ENCODE data around the gene ZBTB47. TPM values are rescaled to one million over a fixed set of nuclear protein-coding genes. Genes with fewer than 3 reads are reported as not detected.

The ZBTB47 gene
- total and polyA plus RNA-seq, 10 donors = 2.1 to 22.2 (median 14.4) TPM

GRCh38 chr3:42674146-42674545, 20.6 kb downstream of the ZBTB47 start:
- Histone ChIP-seq H3K4me3 (no peak overlapping the region), H3K9me3 (peaks cover 0 to 31% (median 26%) of the 10 kb centered on the region in 8 donors), H3K27ac (no peak overlapping the region), H3K36me3 (no peaks in the 10 kb centered on the region), H3K27me3 (replicated peaks in 1 of 7) (no peaks in the 10 kb centered on the region), H3K4me1 (no peaks in the 10 kb centered on the region)
- intact Hi-C loops (cut with DNase I; ENCODE audit: low total_unique reads) = no loop called here
- DNase-seq = no peak
- 58 to 77% (median 69%) methylated on average over 3 of the region's 3 CpGs for WGBS, 5 donors
- TF ChIP-seq POLR2AphosphoS5 (IDR thresholded peaks at IDR 0.05) = no peak
- TF ChIP-seq, protein P1, sequence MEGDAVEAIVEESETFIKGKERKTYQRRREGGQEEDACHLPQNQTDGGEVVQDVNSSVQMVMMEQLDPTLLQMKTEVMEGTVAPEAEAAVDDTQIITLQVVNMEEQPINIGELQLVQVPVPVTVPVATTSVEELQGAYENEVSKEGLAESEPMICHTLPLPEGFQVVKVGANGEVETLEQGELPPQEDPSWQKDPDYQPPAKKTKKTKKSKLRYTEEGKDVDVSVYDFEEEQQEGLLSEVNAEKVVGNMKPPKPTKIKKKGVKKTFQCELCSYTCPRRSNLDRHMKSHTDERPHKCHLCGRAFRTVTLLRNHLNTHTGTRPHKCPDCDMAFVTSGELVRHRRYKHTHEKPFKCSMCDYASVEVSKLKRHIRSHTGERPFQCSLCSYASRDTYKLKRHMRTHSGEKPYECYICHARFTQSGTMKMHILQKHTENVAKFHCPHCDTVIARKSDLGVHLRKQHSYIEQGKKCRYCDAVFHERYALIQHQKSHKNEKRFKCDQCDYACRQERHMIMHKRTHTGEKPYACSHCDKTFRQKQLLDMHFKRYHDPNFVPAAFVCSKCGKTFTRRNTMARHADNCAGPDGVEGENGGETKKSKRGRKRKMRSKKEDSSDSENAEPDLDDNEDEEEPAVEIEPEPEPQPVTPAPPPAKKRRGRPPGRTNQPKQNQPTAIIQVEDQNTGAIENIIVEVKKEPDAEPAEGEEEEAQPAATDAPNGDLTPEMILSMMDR (IDR thresholded peaks at IDR 0.05 in 8 of 11, conservative IDR thresholded peaks at IDR 0.05 in 3 of 11) = no peak
- no peak for TF ChIP-seq POLR2A (IDR thresholded peaks at IDR 0.05)

DNA sequence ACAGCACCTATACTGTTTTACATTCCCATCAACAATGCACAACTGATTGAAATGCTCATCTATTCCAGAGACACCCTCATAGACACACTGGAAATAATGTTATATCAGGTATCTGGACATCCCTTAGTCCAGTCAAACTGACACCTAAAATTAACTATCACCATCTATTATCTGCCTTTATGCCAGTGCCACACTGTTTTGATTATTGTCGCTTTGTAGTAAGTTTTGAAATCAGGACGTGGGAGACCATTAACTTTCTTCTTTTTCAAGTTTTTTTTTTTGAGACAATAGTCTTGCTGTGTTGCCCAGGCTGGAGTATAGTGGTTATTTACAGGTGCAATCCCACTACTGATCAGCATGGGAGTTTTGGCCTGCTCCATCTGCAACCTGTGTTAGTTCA, 22.4 kb downstream of the ZBTB47 start:
- intact Hi-C loops (cut with DNase I; ENCODE audit: low total_unique reads) = no loop called here
- no peak for TF ChIP-seq POLR2AphosphoS5 (IDR thresholded peaks at IDR 0.05)
- TF ChIP-seq POLR2A (IDR thresholded peaks at IDR 0.05) = no peak
- TF ChIP-seq, protein P1 (IDR thresholded peaks at IDR 0.05 in 8 of 11, conservative IDR thresholded peaks at IDR 0.05 in 3 of 11) = no peak

DNA sequence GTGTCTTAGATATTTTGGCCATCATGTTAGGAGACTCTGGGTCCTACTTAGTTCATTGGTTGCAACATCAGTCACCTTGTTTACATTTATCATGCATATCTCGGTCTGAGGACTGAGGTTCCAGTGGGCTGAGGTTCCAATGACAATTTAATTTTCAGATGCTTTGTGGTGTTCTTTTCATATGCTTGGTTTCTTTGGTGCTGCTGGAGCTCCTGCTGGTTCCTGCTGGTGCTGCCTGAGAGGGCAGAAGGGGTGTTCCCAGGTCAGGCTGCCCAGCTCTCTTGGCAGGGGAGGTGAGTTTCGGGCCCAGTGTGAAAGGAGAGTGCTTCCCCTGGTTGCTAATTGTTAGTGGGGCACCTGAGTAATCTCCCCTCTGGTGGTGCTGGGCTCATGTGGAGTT, 24.9 kb downstream of the ZBTB47 start:
- Histone ChIP-seq H3K4me3 (no peak overlapping the region), H3K36me3 (no peaks in the 10 kb centered on the region), H3K9me3 (peaks cover 0 to 31% (median 26%) of the 10 kb centered on the region in 8 donors), H3K27me3 (replicated peaks in 1 of 7) (peaks cover 0 to 11% (median 0%) of the 10 kb centered on the region in 7 donors), H3K27ac (no peak overlapping the region), H3K4me1 (no peaks in the 10 kb centered on the region)
- 78 to 91% (median 83%) methylated on average over 2 of the region's 2 CpGs for WGBS, 5 donors
- DNase-seq = peak; percentile 47
- no peak for TF ChIP-seq POLR2AphosphoS5 (IDR thresholded peaks at IDR 0.05)
- TF ChIP-seq, protein P1 (IDR thresholded peaks at IDR 0.05 in 8 of 11, conservative IDR thresholded peaks at IDR 0.05 in 3 of 11) = no peak
- TF ChIP-seq POLR2A (IDR thresholded peaks at IDR 0.05) = no peak
- intact Hi-C loops (cut with DNase I; ENCODE audit: low total_unique reads) = no loop called here

More for the DNA sequence above, 22.4 kb downstream of the ZBTB47 start:
- no peak overlapping the region for H3K4me3 ChIP-seq
- no peak for DNase-seq
- H3K9me3 ChIP-seq = peaks cover 0 to 31% (median 26%) of the 10 kb centered on the region in 8 donors
- no peaks in the 10 kb centered on the region for H3K27me3 ChIP-seq (replicated peaks in 1 of 7)
- 83 to 89% (median 88%) methylated on average over 2 of the region's 2 CpGs for WGBS, 5 donors
- no peak overlapping the region for H3K27ac ChIP-seq
- no peaks in the 10 kb centered on the region for H3K36me3 ChIP-seq
- no peaks in the 10 kb centered on the region for H3K4me1 ChIP-seq

GRCh38 chr3:42680271-42680670, 26.8 kb downstream of the ZBTB47 start:
- TF ChIP-seq, protein P1 (IDR thresholded peaks at IDR 0.05 in 8 of 11, conservative IDR thresholded peaks at IDR 0.05 in 3 of 11) = no peak
- TF ChIP-seq POLR2A (IDR thresholded peaks at IDR 0.05) = no peak
- TF ChIP-seq POLR2AphosphoS5 (IDR thresholded peaks at IDR 0.05) = no peak
- 75 to 94% (median 85%) methylated on average over 1 of the region's 1 CpG for WGBS, 5 donors
- H3K9me3 ChIP-seq = peaks cover 0 to 31% (median 26%) of the 10 kb centered on the region in 8 donors
- intact Hi-C loops (cut with DNase I; ENCODE audit: low total_unique reads) = no loop called here
- no peak overlapping the region for H3K27ac ChIP-seq
- H3K36me3 ChIP-seq = no peaks in the 10 kb centered on the region
- peaks cover 0 to under 1% (median 0%) of the 10 kb centered on the region in 6 donors for H3K4me1 ChIP-seq
- no peak for DNase-seq
- peaks cover 0 to 27% (median 1%) of the 10 kb centered on the region in 7 donors for H3K27me3 ChIP-seq (replicated peaks in 1 of 7)
- H3K4me3 ChIP-seq = no peak overlapping the region

Measured in spleen (tissue), 11 donors.